GM21576 (cell line): ENCODE results near the gene PARP12.

ENCODE experiments used
- ATAC-seq: cut with Tn5 transposase; IDR thresholded peaks from one replicate; pipeline ENCODE4 v1.9.1; 2021; ENCODE audit warnings: mild to moderate bottlenecking, moderate library complexity; ENCODE audit not compliant: unreplicated experiment

PARP12 gene

DNA sequence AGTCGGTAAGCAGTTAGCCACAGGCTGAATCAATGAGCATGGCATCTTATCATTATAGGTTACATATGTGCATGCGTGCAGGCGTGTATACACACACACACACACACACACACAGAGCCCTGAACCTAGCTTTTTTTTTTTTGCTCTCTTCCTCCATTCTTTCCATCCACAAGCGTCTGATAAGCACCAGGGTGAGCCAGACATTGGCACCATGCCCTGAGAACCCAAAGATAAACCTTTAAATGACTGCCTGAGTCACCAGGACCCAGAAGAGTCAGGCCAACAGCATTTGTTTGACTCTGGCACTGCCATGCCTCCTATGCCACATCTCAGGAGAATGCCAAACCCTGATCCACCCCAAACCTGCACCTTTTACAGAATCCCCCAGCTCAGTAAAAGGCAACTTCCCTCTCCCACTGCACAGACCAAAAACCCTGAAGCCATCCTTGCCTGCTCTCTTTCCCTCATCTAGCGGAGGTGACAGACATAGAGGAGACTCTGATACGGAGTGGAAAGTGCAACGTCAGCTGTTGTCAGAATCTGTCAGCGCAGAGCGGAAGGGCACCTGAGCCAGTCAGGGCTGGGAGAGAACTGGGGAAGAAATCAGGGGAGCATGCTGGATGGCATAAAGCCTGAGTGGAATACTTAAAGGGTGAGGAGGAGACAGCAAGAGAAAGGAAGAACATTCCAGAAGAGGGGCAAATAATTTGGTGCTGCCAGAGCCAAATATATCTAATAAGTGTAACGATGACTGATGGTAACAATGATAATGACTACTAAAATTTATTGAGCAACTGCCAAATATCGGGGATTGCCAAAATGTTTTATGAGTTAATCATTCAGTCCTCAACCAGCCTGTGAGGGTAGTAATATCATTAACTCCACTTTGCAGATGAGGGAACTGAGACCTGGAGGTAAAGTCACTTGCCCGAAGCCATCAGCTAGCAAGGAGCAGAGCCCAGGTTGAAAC lies 3.2 kb downstream of the PARP12 start:
- ATAC-seq, result no peak

DNA sequence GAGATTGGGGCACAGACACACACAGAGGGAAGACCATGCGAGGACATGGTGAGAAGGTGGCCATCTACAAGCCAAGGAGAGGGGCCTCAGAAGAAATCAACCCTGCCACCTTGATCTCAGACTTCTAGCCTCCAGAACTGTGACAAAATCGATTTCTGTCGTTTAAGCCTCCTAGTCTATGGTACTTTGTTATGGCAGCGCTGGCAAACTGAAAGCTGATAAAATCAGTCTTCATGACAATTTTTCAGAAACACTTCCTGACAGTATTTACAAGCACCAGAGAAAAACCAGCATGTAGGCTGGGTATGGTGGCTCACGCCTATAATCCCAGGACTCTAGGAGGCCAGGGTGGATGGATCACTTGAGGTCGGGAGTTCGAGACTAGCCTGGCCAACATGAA lies 4.2 kb downstream of the PARP12 start:
- no peak for ATAC-seq

DNA sequence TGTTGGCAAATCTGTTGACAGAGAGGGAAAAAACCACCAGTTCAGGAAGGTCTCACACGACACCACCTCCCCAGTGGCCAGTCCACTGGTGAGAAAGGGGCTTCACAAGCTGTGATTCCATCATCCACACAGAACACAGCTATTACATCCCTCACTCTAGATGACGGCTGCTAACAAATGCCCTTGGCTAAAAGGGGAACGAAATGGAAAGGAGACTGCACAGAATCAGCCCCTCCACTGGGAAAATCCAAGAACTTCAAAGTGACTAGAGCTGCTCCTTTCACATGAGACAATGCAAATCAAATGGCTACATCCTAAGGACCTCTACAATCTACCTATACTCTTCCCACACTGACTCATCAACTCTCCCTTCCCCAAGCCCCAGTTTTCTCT lies 5.6 kb downstream of the PARP12 start:
- ATAC-seq, result no peak

DNA sequence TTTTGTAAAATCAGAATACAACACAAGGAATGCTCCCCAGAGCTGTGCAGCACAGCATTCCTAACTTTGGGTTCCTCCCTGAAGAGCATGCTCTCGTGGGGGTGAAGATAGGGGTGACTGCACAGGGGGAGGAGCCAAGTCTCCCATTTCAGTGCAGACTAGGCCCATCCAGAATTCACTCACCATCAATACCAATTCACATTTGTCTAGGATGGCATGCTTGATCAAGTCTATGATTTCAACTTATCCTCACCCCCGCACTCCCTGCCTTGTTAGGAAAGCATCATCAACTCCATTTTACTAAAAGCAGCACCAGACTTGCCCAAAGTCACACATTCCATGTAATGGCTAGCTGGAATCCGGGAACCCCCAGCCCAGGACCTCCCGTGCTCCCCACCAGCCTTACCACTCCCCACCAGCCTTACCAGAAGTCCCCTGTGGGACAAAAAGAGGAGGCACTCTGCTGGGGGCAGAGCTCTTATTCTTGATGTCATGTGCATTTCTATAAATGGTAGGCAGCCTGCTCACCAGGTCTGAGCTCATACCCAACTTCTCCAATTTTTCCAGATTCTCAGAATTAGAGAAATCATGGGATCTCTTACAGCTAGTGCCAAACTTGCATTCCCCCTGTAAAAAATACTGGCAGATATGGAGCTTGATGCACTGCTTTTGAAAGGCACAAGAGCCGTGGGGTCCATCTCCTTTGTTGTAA lies 6.2 kb downstream of the PARP12 start:
- no peak for ATAC-seq

DNA sequence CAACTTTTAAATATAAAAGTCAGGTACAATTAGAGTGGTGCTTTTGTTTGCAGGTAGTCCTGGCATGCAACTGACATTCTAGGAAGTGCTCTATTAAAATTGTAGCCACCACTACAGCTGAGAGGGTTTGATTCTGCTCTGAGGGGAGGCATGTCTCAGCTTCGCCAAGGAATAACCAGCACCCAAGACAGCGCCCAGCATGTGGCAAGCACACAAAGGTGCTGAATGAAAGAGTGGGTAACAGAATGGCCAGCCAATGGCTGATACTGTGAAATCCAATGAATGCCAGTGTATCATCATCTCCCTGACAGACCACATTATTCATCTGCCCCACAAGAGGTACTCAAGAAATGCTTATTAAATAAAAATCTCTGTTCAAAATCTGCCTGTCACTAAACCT lies 6.9 kb downstream of the PARP12 start:
- ATAC-seq, result no peak

DNA sequence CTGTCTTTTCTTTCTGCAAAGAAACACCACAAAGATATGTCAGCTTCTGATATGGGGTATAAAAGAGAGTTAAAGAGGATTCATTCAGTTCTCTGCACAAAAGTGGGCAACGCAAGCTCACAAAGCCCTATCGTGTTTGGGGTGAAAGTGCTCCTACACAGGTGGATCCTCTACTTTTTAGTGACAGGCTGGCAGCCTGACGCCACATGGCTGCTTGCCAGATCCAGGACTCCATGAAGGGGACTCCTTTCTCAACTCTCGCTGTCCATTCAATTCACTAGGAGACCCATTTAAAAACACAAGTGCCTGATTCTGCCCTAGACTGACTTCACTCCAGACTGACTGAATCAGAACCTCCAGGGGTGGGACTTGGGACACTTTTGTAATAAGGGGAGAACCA lies 8.0 kb downstream of the PARP12 start:
- no peak for ATAC-seq

DNA sequence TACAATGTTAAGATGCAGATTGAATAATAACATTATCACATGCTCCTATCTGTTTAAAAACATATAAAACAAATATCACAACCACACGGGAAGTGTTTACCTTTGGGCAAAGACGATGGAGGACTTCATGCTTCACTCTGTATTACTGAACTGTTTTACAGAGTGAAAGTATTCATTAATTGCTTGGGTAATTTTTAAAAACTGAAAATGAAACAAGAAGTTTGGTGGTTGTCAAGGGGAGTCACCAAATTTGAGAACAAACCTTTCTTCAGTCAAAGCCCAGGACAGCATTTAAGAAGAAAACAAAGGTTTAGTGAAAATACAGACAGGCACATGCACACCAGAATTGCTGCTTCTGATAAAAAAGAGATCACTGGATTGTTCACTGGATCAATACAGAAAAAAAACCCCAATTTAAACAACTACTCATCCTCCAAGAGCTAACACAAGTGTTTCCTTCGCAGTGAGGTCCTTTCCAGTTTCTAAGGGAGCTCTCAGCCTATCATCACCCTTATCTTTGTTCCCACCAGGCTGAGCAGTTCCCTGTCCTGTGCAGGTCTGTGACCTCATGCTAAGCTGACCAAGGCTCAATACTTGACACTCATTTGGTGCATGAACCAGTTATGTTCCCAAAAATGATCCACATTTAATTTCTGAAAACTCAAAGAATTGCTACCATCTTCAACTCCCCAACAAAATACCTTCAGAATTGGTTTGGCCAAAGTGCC lies 8.8 kb downstream of the PARP12 start:
- peak; percentile 89 for ATAC-seq

DNA sequence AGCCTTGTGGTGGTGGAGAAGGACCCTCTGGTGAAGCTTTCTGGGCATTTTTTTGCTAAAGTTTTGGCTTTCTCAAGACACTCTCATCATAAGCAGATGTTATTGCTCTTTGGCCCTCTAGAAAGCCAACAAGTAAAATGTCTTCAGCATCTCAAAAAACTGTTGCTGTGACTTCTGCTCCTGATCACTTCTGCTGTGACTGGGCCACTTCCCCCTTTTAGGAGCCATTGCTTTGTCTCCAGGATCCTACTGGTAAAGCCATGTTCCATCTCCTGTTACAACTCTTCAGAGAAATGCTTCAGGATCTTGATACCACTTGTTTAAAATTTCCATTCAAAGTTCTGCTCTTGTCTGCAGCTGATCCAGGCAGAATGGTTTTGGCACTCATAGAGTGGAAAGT lies 10.9 kb downstream of the PARP12 start:
- no peak for ATAC-seq

DNA sequence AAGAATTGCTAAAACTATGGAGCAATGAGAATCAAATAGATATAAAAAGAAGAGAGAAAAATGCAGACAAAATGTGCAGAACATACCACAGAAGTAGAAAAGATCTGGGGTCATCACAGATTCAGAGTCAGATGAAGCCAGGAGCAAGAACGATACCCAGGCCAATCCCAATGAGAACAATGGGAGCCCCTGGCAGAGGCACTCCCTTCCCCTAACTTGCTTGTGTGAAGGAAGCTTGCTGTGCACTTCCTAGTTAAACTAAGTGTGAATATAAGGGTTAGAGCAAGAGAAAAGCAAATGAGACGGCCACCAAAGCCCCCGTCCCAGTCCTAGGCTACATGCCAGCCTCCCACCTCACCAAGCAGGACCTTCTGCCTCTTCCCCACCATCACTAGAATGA lies 12.7 kb downstream of the PARP12 start:
- ATAC-seq, result no peak

DNA sequence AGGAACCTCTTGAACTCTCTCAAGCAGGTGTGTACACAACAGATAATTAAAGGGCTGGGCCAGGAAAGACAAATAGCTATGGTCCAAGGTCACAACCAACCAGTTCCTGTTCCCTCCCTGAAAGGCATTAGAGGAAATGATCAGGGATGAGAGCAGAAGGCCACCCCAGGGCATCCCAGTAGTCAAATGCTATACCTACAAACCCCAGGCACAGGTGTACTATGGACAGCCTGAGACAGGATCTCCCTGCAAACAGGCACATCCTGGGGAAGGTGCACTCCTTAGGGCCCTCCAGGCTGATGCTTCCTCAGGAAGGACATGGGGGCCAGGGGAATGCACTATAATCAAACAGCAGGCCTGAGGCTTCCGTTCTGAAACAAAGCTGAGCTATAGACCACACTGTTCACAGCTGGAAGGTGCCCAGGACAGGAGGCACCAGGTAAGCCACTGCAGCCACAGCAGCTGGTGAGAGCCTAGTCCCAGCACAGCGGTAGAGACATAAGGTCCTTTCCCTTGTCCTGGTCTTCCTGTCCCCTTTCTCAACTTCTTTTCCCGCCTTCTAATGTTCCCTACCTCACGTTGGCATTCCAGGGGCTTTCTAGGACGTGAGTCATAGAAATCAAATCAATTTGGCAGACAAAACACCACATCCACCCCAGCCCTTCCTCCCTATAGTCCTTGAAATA lies 13.3 kb downstream of the PARP12 start:
- ATAC-seq, result no peak

DNA sequence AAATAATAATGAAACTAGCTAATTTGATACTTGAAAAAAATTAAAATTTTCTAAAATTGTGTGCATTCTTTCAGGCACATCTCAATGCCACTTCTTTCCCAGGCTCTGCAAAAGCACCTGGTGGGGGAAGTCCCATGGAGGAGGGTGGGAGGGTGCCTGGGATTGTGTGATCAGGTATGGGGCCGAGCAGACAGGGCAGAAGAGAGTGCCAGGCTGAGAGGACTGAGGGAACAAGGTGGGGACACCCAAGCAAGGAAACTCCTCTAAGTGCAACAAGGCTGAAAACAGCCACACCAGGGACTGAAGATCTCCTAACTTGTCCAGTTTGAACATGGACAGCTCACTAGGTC lies 13.8 kb downstream of the PARP12 start:
- ATAC-seq, result no peak

DNA sequence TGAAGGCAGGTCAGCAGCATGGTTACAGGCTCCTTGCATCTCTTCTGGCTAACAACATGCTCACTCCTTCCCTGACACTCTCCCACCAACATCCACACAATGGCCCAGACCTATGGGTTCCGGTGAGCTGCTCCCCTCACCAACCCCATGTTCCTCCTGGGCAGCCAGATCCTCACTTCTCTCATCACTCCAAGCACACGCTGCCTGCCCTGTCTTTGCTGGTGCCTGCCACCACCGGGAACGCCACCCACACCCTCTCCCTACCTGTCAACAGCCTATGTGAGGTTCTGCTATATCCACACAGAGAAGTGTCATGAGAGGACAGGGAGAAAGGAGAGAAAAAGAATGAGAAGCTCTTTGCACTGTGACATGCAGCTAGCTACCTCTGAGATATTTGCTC lies 14.6 kb downstream of the PARP12 start:
- no peak for ATAC-seq

DNA sequence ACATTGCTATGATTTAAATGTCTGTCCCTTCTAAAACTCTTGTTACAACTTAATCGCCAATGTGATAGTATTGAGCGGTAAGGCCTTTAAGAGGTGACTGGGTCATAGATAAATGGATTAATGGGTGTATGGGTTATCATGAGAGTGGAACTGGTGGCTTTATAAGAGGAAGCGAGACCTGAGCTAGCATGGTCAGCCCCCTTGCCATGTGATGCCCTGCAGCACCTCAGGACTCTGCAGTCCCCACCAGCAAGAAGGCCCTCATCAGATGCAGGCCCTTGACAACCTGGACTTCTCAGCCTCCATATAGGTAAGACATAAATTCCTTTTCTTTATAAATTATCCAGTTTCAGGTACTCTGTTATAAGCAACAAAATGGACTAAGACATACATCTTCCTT lies 15.6 kb downstream of the PARP12 start:
- no peak for ATAC-seq

DNA sequence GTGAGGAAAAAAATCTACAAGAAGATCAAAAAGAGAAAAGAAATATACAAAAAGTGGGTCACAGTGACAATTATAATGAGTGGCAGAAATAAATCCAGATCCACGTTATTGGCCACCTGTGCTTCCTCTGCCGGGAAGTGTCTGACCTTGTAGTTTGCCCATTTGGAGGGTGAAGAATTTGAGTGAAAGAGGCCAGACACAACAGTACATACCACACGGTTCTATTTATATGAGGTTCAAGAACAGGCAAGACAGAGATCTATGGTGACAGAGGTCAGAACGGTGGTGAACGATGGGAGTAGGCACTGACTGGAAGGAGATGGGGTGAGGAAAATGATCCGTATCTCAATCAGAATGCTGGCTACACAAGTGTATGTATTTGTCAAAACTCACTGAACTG lies 17.1 kb downstream of the PARP12 start:
- no peak for ATAC-seq

DNA sequence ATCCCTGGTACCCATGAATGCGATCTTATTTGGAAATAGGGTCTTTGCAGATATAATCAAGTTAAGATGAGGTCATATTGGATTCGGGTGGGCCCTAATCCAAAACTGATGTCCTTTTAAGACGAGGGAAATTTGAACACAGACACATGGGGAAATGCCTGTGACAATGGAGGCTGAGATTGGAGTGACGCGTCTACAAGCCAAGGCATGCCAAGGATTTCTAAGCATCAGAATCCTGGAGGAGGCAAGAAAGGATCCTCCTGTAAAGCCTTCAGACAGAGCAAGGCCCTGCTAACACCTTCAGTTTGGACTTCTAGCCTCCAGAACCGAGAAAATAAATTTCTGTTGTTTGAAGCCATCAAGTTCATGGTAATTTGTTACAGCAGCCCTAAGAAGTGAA lies 18.5 kb downstream of the PARP12 start:
- no peak for ATAC-seq

DNA sequence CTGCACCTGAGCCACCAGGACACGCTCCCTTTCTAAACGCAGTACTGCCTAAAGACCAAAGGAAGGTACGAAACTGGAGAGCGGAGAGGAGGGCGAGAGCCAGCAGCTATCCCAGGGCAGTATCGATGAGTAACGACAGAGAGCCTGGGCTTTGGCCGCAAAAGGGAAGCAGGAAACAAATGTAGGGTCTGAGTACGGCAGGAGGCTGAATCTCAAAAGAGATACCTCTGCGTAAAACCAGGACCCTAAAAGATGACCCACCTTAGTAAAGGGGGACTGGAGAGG lies 20.4 kb downstream of the PARP12 start:
- ATAC-seq, result no peak

DNA sequence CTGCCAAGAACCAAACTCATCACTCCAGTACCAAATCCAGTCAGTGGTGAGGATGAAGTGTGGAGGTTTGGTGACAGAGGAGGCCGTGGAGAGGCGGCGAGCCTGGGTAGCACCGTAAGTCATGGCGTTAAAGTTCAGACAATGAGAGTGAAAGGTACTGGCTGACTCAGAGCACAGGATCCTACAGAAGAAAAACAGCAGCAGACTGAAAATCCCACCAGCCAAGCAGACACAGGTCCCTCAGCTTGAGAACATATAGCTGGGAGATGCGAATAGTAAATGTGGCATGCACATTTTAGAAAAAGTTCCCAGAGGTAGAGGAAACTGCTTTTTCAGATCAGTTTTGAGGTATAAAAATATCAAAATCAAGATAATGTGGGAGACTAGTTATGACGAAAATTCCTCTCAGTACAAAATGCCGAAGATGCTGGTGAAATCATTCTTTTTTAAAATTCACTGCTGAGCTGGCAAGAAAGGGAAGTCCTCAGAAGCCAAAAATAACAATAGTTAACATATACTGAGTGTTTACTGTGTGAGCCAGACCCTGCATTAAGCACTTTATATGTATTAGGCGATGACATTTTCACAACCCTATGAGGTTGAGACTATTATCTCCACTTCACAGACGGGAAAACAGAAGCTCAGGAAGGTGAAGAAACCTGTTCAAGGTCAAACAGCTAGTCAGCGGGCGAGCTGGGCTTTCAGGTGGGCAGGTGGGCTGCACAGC lies 20.9 kb downstream of the PARP12 start:
- ATAC-seq, result no peak

DNA sequence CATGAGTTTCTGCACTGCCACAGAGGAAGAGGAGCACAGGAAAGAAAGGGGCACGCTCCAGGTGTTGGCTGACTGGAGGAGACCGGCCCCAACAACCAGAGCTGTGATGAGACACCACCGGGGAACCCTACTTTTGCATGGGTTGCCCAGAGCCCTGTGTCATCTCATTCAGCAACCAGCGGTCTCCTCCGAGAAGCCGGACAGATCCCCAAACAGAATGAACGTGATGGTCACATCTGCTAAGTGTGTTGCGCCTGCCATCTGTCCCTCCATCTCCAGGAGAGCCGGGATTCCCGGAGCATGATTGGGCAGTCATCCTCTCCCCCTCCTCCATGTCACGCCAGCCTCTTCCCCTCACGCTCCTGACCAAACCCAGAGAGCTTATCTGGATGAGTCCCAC lies 22.9 kb downstream of the PARP12 start:
- ATAC-seq, result no peak

DNA sequence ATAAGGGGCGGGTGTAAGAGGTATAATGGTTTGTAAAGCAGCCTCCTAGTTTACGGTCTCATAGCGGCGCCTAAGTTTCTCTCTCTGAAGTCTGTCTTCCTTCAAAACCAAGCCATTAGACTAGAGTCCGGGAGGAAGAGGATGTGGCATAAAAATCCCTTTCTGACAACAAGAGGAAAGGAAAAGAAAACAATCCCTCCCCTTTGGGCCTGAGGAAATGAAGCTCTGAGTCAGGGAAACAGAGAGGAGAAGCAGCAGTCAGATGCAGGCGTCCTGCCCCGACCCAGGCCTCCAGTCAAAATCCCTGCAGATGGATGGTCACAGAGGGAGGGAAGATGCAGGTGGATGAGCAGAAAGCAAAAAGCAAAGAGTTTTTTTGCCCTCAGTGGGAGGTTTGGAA lies 23.7 kb downstream of the PARP12 start:
- ATAC-seq, result no peak

DNA sequence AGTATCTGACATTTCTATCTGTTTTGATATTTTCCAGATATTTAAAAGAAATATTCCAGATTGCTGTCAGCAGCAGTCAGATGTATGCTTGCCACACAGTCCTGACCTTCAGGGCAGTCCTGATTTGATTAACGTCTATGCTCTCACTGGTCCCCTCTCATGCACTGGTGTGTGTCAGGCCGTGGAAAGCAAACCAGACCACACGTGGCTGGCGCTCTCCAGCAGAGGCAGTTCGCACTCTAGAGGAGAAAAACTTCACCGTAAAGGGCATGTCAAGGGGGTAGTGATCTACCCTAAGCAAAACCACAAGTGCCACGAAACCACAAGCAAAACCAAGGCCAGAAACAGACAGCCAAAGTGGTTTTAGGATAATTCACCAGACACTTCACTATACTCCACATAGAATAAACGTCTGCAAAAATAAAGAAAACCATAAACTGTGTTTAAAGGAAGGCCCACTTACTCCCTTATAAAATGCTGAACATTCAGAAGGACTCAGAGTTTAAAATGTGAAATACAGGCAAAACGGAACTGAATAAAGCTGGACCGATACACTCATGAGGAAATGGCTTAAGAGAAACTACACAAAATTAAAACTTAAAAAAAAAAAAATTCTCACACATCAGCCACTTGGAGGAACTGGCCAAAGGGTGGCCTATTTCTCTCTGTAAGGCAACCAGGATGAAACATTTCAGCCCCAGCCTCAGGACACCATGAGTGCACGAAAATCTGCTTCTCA lies 26.4 kb downstream of the PARP12 start:
- ATAC-seq, result no peak
